Measurements from ENCODE around the gene TNPO3. TPM values are rescaled to one million over a fixed set of nuclear protein-coding genes. Genes with fewer than 3 reads are reported as not detected.
A peak's percentile ranks its signal among the peaks of the same experiment; 100 is the strongest.

The TNPO3 gene
- 59.4 TPM for total RNA-seq

DNA sequence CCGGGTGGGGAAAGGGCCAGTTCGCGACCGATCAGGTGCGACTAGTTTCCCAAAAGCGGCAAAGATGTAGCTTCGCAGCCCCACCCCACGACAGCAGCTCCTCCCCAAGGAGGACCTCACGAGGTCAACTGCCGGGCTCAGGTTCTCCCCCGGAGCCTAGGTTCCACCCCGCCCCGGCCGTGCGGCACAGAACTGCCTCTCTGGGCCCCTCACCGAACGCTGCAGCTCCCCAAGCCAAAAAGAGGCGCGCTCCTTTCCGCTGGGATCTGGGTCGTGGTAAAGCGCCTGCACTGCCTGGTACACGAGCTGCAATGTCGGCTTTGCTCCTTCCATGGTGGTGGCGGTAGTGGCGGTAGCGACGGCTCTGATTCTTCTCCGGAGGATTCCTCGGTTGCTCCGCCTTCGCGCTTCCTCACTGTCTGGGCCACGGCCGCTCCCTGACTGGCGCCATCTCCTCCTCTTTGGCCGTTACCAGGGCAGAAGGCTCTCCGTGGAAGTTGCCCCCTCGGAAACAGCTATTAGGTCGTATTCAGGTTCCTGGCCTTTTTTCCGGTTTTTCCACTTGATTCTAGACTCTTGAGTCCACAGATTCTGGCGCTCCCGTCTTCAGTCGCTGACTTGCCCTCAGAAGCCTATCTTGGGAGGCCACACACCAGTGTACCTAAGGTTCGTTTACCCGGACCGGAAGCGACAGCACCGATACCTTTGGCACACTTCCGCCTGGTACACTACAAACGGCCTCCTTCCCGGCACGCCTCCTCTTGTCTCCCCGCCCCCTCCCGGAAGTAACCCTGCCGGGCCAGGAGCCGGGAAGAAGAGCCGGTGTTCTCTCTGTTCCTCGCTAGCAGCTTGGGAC is at the start of gene TNPO3:
Gene TNPO3, minus strand, starts transcription at position 674 of the 856 bp plus-strand sequence. Its CDS starts 341 bp downstream, at position 333.
- H3K9me3 ChIP-seq = no peaks in the 10 kb centered on the region
- H3K27ac ChIP-seq = peak within 1 kb of the TSS; percentile 94 to 97
- intact Hi-C loops (cut with DNase I) = loop anchor here (5.0 kb wide), 2 partner anchors 158 to 712 kb away; partner anchors contain the start of gene RBM28
- TF ChIP-seq, protein P1, sequence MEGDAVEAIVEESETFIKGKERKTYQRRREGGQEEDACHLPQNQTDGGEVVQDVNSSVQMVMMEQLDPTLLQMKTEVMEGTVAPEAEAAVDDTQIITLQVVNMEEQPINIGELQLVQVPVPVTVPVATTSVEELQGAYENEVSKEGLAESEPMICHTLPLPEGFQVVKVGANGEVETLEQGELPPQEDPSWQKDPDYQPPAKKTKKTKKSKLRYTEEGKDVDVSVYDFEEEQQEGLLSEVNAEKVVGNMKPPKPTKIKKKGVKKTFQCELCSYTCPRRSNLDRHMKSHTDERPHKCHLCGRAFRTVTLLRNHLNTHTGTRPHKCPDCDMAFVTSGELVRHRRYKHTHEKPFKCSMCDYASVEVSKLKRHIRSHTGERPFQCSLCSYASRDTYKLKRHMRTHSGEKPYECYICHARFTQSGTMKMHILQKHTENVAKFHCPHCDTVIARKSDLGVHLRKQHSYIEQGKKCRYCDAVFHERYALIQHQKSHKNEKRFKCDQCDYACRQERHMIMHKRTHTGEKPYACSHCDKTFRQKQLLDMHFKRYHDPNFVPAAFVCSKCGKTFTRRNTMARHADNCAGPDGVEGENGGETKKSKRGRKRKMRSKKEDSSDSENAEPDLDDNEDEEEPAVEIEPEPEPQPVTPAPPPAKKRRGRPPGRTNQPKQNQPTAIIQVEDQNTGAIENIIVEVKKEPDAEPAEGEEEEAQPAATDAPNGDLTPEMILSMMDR (IDR thresholded peaks at IDR 0.05) = no peak
- H3K36me3 ChIP-seq = no peaks in the 10 kb centered on the region
- DNase-seq (ENCODE audit: low spot score in 2 of 2) = peak; percentile 64 to 96
- peak within 1 kb of the TSS; percentile 75 to 91 for H3K4me3 ChIP-seq
- no peaks in the 10 kb centered on the region for H3K27me3 ChIP-seq
- peaks cover 0 to 11% of the 10 kb centered on the region in 2 donors for H3K4me1 ChIP-seq

DNA sequence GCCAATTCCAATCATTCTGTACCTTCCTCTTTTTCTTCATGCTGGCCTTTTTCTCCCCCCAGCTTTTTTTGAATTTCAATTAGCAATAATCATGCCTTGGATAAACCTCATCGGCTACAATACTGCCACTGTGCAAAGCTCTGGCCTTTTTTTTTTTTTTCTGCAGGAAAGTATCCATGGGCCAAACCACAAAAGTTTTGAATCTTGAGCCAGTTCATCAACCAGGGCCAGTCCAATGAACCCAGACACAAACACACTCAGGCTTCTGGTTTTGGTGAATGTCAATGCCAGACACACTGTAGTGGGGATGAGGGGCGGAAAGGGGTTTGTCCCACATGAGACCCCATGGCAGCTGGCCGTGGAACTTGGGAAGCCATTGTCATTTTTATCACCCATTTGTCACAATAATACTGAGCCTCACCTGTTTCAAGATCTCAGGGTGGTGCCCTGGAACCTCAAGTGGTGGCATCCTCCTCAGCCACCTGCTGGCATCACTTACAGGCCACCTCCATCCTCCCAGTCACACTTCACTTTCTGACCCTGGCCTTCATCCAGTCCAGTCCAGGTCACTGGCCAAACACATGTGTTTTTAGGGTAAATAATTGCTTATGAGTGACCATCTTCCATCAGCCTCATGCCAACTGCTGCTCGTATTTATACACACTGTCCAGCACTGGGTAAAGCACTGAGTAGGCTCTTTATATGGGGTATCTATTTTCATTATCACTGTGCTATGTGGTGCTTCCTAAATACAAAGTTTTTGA is 48.8 kb upstream of the TNPO3 start:
- TF ChIP-seq, protein P1 (IDR thresholded peaks at IDR 0.05) = no peak
- Histone ChIP-seq H3K27ac (no peak overlapping the region), H3K4me3 (no peak overlapping the region), H3K4me1 (no peaks in the 10 kb centered on the region), H3K36me3 (no peaks in the 10 kb centered on the region), H3K9me3 (no peaks in the 10 kb centered on the region), H3K27me3 (no peaks in the 10 kb centered on the region)
- intact Hi-C loops (cut with DNase I) = no loop called here
- no peak for DNase-seq (ENCODE audit: low spot score in 2 of 2)

DNA sequence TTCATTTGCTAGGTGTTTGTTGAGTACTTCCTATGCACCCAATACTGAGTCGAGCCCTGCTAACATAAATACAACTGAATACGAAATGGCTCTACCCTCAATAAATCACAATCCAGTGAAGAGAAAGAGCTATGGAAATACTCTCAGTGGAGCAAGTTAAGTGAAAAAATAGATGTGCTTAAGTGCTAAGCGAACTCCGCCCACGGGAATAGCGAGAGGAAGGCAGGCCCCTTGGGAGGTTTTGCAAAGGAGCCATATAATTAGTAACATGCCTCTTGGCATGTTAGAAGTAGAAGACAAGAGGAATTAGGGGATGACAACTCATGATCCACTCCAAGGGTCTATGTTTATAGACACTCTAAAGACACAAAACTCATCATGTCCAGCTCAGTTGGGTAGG is 46.8 kb upstream of the TNPO3 start:
- TF ChIP-seq, protein P1 (IDR thresholded peaks at IDR 0.05) = no peak
- no peak overlapping the region for H3K27ac ChIP-seq
- no peak overlapping the region for H3K4me3 ChIP-seq
- intact Hi-C loops (cut with DNase I) = no loop called here
- no peak for DNase-seq (ENCODE audit: low spot score in 2 of 2)
- H3K27me3 ChIP-seq = no peaks in the 10 kb centered on the region
- H3K4me1 ChIP-seq = no peaks in the 10 kb centered on the region
- H3K9me3 ChIP-seq = no peaks in the 10 kb centered on the region
- no peaks in the 10 kb centered on the region for H3K36me3 ChIP-seq

DNA sequence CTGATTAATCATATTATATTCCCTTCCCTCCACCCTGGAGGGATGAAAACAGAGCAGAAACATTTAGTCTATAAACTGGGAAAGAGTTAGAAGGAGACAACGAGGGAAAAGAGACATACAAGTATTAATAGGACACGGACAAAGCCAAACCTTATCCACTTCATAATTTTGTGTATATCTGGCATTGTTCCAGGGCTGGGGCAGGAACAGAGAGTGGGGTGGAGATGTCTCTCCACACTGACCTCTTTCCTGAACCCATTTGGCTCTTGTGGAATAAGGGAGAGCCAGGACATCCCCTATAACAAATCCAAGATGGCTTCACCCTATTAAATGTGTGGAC is 45.9 kb upstream of the TNPO3 start:
- H3K9me3 ChIP-seq = no peaks in the 10 kb centered on the region
- H3K27me3 ChIP-seq = no peaks in the 10 kb centered on the region
- H3K4me1 ChIP-seq = no peaks in the 10 kb centered on the region
- no peak for DNase-seq (ENCODE audit: low spot score in 2 of 2)
- intact Hi-C loops (cut with DNase I) = no loop called here
- H3K27ac ChIP-seq = no peak overlapping the region
- H3K36me3 ChIP-seq = no peaks in the 10 kb centered on the region
- TF ChIP-seq, protein P1 (IDR thresholded peaks at IDR 0.05) = no peak
- H3K4me3 ChIP-seq = no peak overlapping the region

DNA sequence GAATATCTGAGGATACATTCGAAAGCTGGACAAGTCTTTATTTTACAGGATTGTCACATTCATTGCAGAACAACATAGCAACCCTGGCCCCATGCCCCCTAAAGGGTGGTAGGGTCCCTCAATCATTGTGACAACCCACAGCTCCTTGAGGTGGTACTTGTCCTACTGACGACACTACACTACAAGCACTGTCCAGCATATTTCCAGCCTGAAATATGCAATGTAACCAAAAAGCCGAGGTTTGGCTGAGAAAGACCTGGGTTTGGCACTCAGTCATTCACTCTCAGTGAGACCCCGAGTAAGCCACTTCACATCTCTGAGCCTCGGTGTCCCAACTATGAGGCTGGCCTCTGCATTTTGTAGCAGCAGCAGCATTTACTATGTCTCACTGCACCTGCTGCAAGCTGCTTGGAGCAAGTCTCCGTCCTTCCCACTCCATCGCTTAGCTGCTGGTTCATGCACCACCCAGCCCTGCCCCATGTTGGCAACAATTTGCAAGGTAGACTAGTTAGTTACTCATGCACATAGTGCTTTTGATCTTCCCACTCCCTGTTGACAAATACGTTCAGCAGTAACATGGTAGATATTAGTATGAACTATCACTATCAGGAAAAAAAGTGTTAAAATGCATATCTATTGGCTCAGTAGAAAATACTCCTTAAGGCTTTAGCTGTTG is 43.6 kb upstream of the TNPO3 start:
- Histone ChIP-seq H3K9me3 (no peaks in the 10 kb centered on the region), H3K4me1 (no peaks in the 10 kb centered on the region), H3K36me3 (no peaks in the 10 kb centered on the region), H3K4me3 (no peak overlapping the region), H3K27ac (no peak overlapping the region), H3K27me3 (no peaks in the 10 kb centered on the region)
- DNase-seq (ENCODE audit: low spot score in 2 of 2) = no peak
- intact Hi-C loops (cut with DNase I) = no loop called here
- TF ChIP-seq, protein P1 (IDR thresholded peaks at IDR 0.05) = no peak

All from ascending aorta (tissue), 2 donors.